HS-5 (cell line): ENCODE data around the gene IGFALS.

ENCODE experiments used
- DNase-seq: peaks from one replicate; pipeline ENCODE4 v3.0.0-alpha.2; 2012; ENCODE audit warnings: low read depth

Gene IGFALS

DNA sequence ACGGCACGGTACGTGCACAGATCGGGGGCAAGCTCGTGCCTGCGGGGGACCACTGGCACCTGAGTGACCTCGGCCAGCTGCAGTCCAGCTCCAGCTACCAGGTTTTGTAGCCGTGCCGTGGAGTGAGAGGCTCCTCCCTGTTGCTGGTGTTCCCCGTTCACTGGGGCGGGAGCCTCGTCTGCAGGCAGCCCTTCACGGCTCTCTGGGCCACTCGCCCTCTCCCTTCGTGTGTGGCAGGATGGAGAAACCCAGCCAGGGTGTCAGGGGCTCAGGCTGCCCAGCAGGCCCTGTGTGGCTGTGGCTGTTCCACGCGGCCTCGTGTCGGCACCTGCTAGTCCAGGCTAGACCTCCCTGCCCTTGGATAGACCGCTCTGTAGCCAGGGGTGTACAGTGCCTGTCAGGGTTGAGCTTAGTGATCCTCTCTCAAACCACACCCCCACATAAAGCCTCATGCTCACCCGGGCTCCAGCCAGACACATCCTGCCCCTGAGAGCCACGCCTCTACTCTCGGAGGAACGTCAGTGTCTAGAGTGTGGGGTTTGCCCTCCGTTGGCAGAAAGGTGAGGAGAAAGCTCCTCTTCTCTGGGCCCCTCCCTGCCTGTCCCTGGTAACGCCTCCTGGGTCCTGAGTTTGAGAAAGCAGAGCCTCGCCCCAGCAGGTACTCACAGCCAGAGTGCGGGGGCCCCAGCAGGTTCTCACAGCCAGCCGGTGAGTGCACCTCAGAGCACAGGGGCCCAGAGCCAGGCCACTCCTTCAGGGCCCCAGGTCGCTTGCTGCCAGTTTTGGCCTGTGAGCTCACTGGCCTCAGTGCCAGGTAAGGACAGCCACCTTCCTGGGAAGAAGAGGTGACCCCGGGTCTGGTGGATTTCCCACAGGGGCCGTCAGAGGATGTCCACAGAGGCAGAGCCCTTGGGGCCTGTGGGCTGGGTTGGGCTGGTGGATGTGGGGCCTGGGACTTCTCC, 49.8 kb downstream of the IGFALS start:
- no peak for DNase-seq

DNA sequence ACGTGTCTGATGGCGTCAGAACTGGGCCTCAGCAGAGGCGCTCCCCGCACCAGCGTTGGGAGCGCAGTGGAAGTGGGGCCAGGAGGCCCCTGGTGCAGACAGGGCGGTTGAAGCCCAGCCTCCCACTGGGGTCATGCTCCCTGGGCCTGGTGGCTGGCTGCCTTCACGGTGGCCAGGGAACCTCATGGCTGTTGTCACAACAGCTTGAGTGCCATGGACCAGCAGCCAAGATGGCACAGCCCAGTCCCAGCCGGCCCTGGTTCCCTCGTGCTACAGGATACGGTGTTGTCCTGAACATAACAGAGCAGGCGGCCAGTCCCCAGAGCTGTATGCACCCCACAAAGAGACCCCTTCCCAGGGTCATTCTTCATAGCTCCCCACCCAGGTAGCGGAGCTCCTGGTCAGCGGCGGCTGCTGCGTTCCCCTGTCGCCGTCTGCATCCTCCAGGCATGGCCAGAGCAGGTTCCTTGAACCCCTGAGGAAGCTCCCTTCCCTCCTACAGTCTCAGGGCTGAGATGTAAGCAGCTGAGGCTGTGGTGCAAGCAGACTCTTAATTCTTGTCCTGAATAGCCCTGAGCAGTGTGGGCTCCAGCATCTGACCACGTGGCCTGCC, 51.8 kb downstream of the IGFALS start:
- DNase-seq = no peak

DNA sequence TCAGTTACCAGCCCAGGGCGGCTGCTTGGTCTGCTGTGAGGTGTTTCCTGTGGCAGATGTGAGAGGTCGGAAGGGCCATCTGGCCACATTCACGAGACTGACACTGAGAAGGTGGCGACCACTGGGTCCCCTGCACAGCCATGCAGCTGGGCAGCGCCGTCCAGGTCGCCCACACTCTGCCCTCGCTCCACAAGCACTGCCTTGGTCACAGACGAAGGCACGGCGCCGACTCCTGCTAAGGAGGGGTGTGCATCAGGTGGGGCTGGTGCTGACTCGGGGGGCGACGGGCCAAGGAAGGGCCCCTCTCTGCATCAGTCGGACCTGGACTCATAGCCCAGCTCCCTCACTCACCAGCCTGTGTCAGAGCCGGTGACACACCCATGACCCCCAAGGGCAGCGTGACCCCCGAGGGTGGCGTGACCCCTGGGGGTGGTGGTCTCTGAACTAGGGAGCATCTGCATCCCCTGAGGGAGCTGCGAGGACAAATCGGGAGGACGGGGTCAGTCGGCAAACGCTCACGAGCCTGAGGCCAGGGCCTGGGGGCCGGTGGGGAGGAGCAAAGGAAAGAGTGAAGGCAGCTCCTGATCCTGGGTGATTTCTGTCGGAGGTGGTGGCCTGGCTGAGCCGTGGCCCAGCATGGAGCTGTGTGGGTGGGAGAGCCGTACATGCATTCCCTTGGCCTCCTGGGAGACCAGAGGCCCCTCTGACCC, 52.6 kb downstream of the IGFALS start:
- DNase-seq = no peak
